ENCODE measurements around the gene AXL. TPM values are rescaled to one million over a fixed set of nuclear protein-coding genes. Genes with fewer than 3 reads are reported as not detected.
"Not testable (repeated sequence)": the region's sequence is repeated elsewhere in the genome, so short reads cannot be mapped to it uniquely, and the experiment has no call there.

The AXL gene
- total and polyA plus RNA-seq, 7 donors, result 3.3 to 13.6 (median 8.4) TPM

DNA sequence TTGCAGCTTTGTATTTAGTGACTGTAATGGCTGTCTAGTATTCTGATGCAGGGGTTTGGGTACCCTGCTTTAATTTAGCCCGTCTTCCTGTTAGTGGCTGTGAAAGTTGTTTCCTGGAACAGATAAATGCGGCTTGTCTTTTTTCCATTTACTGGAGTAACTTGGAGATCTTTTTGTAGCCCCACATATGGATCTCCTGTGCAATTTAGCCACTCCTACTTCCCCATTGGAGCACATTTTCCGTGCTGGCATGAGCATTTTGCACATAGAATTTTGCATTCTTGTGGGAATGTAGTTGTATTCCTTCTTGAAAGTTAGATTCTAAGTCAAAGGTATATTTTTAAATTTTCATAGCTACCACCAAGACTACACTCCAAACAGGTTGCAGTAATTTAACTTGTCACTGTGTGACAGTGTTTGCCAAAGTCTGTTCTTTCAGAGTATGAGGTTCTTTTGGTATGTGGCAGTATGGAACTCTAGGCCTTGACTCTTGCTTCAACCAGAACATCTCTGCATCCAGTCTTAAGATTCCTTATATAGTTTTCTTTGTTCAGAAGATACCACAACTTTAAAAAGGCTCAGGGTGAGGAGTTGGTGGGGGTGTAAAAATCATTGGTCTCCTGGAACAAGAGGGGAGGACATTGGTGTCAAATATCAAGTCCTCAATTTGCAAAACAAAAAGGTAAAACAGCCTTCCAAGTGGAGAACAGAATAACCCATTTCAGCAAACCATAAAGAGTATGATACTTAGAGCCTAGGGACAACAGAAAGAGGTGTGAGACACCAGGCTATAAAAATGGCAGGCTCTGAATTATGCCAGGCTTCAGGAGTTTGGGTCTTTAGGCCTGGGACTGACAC lies 69.9 kb downstream of the AXL start:
- no peaks in the 10 kb centered on the region for H3K27me3 ChIP-seq (ENCODE audit: insufficient read depth in 3 of 3, low read length in 2 of 3)
- 76% methylated on average over 3 of the region's 3 CpGs for WGBS, 3 donors
- intact Hi-C loops (cut with DNase I), result no loop called here
- H3K27ac ChIP-seq, result no peak overlapping the region
- H3K9me3 ChIP-seq, result no peaks in the 10 kb centered on the region
- no peaks in the 10 kb centered on the region for H3K4me1 ChIP-seq
- TF ChIP-seq, protein P1, sequence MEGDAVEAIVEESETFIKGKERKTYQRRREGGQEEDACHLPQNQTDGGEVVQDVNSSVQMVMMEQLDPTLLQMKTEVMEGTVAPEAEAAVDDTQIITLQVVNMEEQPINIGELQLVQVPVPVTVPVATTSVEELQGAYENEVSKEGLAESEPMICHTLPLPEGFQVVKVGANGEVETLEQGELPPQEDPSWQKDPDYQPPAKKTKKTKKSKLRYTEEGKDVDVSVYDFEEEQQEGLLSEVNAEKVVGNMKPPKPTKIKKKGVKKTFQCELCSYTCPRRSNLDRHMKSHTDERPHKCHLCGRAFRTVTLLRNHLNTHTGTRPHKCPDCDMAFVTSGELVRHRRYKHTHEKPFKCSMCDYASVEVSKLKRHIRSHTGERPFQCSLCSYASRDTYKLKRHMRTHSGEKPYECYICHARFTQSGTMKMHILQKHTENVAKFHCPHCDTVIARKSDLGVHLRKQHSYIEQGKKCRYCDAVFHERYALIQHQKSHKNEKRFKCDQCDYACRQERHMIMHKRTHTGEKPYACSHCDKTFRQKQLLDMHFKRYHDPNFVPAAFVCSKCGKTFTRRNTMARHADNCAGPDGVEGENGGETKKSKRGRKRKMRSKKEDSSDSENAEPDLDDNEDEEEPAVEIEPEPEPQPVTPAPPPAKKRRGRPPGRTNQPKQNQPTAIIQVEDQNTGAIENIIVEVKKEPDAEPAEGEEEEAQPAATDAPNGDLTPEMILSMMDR (IDR thresholded peaks at IDR 0.05), result no peak
- no peak for DNase-seq
- ATAC-seq, result no peak
- H3K36me3 ChIP-seq (ENCODE audit: insufficient read depth in 1 of 2, low read depth in 1 of 2), result peaks cover 10 to 100% of the 10 kb centered on the region in 2 donors
- H3K4me3 ChIP-seq, result no peak overlapping the region

GRCh38 chr19:41289814-41290213 lies 70.8 kb downstream of the AXL start:
- DNase-seq; H3K4me1 ChIP-seq; ATAC-seq; H3K27ac ChIP-seq; H3K27me3 ChIP-seq (ENCODE audit: insufficient read depth in 3 of 3, low read length in 2 of 3); intact Hi-C loops (cut with DNase I); H3K4me3 ChIP-seq; H3K9me3 ChIP-seq: not testable (repeated sequence)
- peaks cover 12 to 100% of the 10 kb centered on the region in 2 donors for H3K36me3 ChIP-seq (ENCODE audit: insufficient read depth in 1 of 2, low read depth in 1 of 2)
- 91 to 92% (median 92%) methylated on average over 8 of the region's 8 CpGs for WGBS, 3 donors

GRCh38 chr19:41294393-41294792 lies 75.4 kb downstream of the AXL start:
- Histone ChIP-seq H3K36me3 (ENCODE audit: insufficient read depth in 1 of 2, low read depth in 1 of 2) (peaks cover 13 to 82% of the 10 kb centered on the region in 2 donors), H3K9me3 (no peaks in the 10 kb centered on the region), H3K4me1 (peaks cover 23% of the 10 kb centered on the region), H3K27me3 (ENCODE audit: insufficient read depth in 3 of 3, low read length in 2 of 3) (no peaks in the 10 kb centered on the region), H3K27ac (no peak overlapping the region), H3K4me3 (no peak overlapping the region)
- intact Hi-C loops (cut with DNase I), result no loop called here
- ATAC-seq (no peak), DNase-seq (no peak)
- TF ChIP-seq, protein P1 (IDR thresholded peaks at IDR 0.05), result no peak
- 96 to 97% (median 96%) methylated on average over 10 of the region's 10 CpGs for WGBS, 3 donors

DNA sequence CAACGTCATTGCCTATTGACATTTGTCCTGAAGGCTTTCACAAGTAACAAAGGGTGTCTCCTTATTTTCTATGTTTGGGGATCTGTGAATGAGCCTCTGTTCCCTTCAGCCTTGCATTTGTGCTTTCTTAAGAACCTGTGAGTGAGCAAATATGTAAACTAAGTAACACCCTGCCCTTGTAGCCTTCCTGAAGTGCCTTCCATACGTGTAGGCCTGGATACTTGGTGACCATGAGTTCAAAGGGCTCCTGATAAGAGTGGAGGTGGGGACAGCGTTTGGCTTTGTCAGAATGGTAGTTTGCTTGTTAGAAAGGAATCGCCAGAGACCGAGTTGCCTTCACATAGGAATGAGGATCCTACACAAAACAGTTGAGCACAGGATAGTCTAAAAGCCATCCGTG lies 76.5 kb downstream of the AXL start:
- DNase-seq (no peak), ATAC-seq (no peak)
- Histone ChIP-seq H3K4me3 (no peak overlapping the region), H3K36me3 (ENCODE audit: insufficient read depth in 1 of 2, low read depth in 1 of 2) (peaks cover 13 to 71% of the 10 kb centered on the region in 2 donors), H3K27me3 (ENCODE audit: insufficient read depth in 3 of 3, low read length in 2 of 3) (no peaks in the 10 kb centered on the region), H3K4me1 (peaks cover 32% of the 10 kb centered on the region), H3K27ac (no peak overlapping the region), H3K9me3 (no peaks in the 10 kb centered on the region)
- TF ChIP-seq, protein P1 (IDR thresholded peaks at IDR 0.05), result no peak
- WGBS, 3 donors, result 78 to 83% (median 79%) methylated on average over 6 of the region's 6 CpGs
- intact Hi-C loops (cut with DNase I), result no loop called here

- Histone ChIP-seq H3K36me3 (ENCODE audit: insufficient read depth in 1 of 2, low read depth in 1 of 2) (peaks cover 13 to 71% of the 10 kb centered on the region in 2 donors), H3K27ac (peak overlapping the region; percentile 82), H3K9me3 (no peaks in the 10 kb centered on the region), H3K27me3 (ENCODE audit: insufficient read depth in 3 of 3, low read length in 2 of 3) (no peaks in the 10 kb centered on the region), H3K4me1 (peaks cover 32% of the 10 kb centered on the region), H3K4me3 (no peak overlapping the region)
- 75 to 93% (median 90%) methylated on average over 2 of the region's 2 CpGs for WGBS, 3 donors
- ATAC-seq, result no peak
- DNase-seq, result no peak
- TF ChIP-seq, protein P1 (IDR thresholded peaks at IDR 0.05), result no peak
- intact Hi-C loops (cut with DNase I), result no loop called here
Measured at GRCh38 chr19:41296433-41296871, 77.4 kb downstream of the AXL start.

Data from psoas muscle (tissue), 8 donors.